ENCODE data around the gene AEN.

AEN gene, protein sequence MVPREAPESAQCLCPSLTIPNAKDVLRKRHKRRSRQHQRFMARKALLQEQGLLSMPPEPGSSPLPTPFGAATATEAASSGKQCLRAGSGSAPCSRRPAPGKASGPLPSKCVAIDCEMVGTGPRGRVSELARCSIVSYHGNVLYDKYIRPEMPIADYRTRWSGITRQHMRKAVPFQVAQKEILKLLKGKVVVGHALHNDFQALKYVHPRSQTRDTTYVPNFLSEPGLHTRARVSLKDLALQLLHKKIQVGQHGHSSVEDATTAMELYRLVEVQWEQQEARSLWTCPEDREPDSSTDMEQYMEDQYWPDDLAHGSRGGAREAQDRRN

GRCh38 chr15:88620995-88621772 is at the start of gene AEN:
TSS of gene AEN (plus strand) at chr15:88621340. CDS start at chr15:88626210, 4,870 bp downstream.
- peak within 1 kb of the TSS; percentile 95 for H3K27ac ChIP-seq
- TF ChIP-seq ZFX (IDR thresholded peaks at IDR 0.05): peak; percentile 52; the same call in 1 of the 2 replicates
- TF ChIP-seq, protein P1, sequence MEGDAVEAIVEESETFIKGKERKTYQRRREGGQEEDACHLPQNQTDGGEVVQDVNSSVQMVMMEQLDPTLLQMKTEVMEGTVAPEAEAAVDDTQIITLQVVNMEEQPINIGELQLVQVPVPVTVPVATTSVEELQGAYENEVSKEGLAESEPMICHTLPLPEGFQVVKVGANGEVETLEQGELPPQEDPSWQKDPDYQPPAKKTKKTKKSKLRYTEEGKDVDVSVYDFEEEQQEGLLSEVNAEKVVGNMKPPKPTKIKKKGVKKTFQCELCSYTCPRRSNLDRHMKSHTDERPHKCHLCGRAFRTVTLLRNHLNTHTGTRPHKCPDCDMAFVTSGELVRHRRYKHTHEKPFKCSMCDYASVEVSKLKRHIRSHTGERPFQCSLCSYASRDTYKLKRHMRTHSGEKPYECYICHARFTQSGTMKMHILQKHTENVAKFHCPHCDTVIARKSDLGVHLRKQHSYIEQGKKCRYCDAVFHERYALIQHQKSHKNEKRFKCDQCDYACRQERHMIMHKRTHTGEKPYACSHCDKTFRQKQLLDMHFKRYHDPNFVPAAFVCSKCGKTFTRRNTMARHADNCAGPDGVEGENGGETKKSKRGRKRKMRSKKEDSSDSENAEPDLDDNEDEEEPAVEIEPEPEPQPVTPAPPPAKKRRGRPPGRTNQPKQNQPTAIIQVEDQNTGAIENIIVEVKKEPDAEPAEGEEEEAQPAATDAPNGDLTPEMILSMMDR (conservative IDR thresholded peaks at IDR 0.05): no peak

DNA sequence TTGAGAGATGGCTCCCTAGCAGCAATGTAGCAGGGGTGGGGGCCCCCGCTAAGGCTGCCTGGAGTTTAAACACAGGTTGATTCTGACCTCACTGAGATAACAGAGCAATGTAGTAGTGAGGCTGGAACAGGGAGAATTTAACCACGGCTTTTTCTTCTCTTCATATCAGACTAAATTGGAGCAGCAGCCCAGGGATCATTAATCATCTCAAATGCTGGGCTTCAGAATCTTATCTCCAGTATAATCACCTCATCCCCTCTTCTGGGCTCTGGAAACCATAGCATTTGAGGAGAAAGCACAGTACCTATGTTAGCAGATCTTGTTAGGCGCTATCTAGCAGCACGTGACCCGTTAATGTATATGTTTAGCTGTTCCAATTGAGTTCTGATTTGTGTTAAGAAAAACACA is 49.3 kb upstream of the AEN start:
- H3K27ac ChIP-seq: no peak overlapping the region
- TF ChIP-seq, protein P1 (conservative IDR thresholded peaks at IDR 0.05): no peak
- TF ChIP-seq ZFX (IDR thresholded peaks at IDR 0.05): no peak

- H3K27ac ChIP-seq: no peak overlapping the region
- TF ChIP-seq ZFX (IDR thresholded peaks at IDR 0.05): no peak
- TF ChIP-seq, protein P1 (conservative IDR thresholded peaks at IDR 0.05): no peak
These were observed 47.1 kb upstream of the AEN start for GRCh38 chr15:88574077-88574476.

GRCh38 chr15:88574655-88575054 is 46.5 kb upstream of the AEN start:
- TF ChIP-seq ZFX (IDR thresholded peaks at IDR 0.05): no peak
- TF ChIP-seq, protein P1 (conservative IDR thresholded peaks at IDR 0.05): no peak
- H3K27ac ChIP-seq: no peak overlapping the region

DNA sequence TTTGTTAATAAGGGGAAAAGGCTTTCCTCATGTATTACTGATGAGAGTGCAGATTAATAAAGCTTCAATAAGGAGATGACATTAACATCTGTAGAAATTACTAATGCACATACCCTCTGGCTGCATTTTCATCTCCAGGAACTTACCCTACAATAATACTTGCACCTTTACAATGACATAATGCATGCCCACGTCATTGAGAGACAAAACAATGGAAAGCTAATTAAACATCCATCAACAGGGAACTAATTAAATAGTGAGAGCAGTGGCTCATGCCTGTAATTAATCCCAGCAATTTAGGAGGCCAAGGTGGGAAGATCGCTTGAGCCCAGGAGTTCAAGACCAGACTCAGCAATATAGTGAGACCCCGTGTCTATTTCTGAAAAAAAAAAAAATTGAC is 41.8 kb upstream of the AEN start:
- TF ChIP-seq ZFX (IDR thresholded peaks at IDR 0.05): no peak
- TF ChIP-seq, protein P1 (conservative IDR thresholded peaks at IDR 0.05): no peak
- H3K27ac ChIP-seq: no peak overlapping the region

- no peak overlapping the region for H3K27ac ChIP-seq
- TF ChIP-seq, protein P1 (conservative IDR thresholded peaks at IDR 0.05): no peak
- TF ChIP-seq ZFX (IDR thresholded peaks at IDR 0.05): no peak
These were observed 40.6 kb upstream of the AEN start for GRCh38 chr15:88580532-88580931.

Data from C4-2B (cell line).